HG03457 (cell line): ENCODE results near the gene PMM1.
"Not testable (repeated sequence)": the region's sequence is repeated elsewhere in the genome, so short reads cannot be mapped to it uniquely, and the experiment has no call there.

Source experiments
- ATAC-seq: cut with Tn5 transposase; IDR thresholded peaks from one replicate; pipeline ENCODE4 v1.9.1; 2021; ENCODE audit warnings: moderate number of reproducible peaks; ENCODE audit not compliant: unreplicated experiment

Gene PMM1

DNA sequence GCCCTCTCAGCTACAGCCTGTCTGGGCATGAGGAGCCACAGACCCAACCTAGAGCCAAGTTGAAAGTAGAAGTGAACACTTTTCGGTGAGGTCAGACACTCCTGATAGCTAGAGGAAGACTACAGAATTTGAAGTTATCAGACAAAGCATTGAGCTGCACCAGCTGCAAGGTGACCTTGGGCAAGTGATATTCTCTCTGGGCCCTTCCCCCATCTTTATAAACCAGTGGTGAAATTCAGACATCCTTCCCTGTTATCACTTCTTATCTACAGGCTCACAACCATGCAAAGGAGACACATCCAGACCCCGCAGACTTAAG is 8.0 kb upstream of the PMM1 start:
- no peak for ATAC-seq

DNA sequence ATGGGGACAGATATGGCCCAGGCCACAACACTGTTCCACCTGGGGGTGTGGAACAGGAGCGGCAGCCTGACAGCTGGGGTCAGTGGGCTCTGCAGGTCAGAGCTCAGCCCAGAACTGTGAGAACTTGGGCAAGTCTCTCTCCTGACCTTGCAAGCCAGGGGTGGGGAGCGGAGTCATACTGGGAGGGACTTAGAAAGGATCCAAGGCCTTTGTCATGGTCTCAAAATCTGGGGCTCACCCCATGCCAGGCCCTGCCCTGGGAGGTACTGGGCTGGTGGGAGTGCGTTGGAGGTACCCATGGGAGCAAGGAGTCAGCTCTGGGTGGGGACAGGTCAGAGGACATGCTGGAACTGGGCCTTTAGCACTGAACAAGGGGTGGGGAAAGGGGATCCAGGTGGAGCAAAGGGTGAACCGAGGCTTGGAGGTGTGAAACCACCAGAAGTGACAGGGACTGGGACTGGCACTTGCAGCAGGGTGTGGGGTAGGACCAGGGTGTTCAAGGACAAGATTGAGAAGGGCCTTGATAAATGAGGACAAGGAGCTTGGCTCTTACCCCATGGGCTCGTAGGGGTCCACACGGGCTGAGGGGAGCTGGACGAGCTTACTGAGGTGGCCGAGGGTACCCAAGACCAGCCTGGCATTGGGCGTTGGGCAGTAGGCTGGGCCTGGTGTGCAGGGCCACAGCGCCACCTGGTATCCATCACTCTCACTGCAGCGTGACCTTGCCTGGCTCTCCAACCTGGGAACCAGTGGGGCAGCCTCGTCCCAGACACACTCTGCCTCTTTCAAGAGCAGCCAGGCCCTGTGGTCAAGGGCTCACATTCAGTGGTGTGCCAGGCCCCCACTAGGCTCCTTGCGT is 7.4 kb upstream of the PMM1 start:
- no peak for ATAC-seq

DNA sequence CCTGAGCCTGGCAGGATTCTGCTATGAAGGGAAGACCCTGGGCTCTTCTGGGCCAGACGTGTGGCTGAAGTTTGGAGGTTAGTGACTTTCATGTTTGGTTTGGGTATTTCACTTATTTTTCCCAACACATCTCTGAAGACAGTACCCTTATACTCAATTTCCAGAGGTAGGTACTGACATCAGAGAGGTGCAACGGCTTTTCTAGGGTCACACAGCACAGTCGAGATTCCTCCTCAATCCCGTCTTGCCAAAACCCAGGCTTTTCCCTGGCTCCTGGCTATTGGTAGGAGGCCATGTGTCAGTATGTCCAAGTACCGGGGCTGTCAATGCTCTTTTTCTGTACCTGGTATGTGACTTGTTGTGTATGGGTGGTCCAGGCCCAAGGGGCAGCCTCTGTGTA is 6.1 kb upstream of the PMM1 start:
- ATAC-seq: no peak

DNA sequence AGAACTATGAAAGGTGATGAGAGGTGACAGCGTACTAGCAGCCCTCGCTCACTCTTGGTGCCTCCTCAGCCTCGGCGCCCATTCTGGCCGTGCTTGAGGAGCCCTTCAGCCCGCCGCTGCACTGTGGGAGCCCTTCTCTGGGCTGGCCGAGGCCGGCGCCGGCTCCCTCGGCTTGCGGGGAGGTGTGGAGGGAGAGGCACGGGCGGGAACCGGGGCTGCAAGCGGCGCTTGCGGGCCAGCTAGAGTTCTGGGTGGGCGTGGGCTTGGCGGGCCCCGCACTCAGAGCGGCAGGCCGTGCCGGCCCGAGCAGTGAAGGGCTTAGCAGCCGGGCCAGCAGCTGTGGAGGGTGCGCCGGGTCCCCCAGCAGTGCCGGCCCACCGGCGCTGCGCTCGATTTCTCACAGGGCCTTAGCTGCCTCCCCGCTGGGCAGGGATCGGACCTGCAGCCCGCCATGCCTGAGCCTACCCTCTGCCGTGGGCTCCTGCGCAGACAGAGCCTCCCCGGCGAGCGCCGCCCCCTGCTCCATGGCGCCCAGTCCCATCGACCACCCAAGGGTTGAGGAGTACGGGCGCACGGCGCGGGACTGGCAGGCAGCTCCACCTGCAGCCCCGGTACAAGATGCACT is 3.8 kb upstream of the PMM1 start:
- not testable (repeated sequence) for ATAC-seq

DNA sequence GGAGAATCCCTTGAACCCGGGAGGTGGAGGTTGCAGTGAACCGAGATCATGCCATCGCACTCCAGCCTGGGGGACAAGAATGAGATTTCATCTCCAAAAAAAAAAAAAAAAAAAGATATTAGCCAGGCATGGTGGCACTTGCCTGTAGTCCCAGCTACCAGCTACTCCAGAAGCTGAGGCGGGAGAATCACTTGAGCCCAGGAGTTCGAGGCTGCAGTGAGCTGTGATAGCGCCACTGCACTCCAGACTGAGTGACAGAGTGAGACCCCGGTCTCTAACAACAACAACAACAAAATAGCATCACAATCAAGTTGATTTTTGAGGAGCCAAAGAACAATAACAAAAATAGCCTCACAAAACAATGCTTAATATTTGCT is 2.3 kb downstream of the PMM1 start:
- no peak for ATAC-seq

DNA sequence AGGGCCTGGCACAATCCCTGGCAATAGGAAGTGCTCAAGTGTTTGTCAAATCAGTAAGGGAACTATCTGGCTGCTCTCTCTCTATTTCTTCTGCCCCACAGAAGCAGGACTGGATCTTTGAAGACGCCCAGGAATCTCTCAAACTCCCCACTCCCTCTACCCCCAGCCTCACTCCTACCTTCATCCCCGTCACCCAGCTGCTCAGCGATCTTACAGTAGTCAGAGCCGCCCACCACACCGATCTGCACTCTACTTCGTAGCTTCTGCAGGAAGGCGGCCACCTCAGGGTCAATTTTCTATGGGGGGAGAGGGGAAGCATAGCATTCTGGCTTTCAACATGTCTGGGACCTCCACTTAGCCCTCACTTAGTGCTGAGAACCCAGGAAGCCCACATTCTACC is 3.7 kb downstream of the PMM1 start:
- no peak for ATAC-seq

DNA sequence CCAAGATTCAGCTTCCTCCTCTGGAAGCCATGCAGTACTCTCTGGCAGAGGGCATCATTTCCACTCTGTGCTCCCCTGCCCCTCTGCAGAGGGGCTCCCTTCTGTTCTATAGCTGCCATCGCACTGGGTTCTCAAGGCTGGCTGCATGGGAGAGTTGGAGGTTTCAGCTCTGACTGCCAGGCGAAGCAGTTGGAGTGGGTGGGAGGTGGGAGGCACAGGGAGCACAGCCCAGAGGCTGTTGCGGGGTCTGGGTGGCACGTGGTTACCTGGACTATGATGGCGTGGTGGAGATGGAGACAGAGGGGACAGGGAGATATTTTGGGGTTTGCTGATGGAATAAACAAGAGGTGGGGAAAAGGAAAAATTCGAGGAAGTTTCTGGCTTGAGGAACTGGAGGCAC is 4.8 kb downstream of the PMM1 start:
- ATAC-seq: no peak

DNA sequence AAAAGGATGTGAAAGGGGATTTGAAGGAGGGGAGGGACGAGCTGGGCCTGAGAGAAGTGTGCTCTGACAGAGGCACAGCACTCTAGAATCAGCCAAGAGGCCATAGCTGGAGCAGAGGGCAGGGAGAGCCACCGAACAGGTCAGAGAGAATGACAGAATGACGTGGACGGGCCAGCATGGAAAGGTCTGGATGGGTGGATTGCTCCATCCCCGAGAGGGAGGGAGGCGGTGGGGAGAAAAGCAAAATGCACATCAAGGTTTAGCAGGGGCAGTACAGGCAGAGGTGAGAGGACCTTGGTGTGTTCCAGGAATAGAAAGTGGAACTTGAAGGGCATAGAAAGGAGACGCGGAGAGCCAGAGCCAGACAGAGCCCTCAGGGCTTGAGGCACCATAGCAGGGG is 6.9 kb downstream of the PMM1 start:
- no peak for ATAC-seq

DNA sequence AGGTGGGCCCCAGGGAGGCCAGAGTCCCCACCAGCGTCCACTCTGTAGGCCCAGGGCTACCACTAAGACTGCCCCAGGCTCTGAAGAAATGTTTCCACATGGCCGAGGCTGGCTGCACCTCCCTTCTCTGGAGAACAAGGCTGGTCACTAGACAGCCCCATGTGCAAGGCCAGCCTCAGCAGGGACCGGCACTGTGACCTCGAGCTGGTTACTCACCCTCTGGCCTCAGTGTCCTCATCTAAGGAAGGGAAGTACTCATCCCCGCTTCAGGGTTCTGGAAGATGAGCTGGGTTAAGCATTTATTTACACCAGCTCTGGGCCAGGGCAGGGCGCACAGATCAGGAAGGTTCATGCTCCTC is 9.7 kb downstream of the PMM1 start:
- no peak for ATAC-seq

DNA sequence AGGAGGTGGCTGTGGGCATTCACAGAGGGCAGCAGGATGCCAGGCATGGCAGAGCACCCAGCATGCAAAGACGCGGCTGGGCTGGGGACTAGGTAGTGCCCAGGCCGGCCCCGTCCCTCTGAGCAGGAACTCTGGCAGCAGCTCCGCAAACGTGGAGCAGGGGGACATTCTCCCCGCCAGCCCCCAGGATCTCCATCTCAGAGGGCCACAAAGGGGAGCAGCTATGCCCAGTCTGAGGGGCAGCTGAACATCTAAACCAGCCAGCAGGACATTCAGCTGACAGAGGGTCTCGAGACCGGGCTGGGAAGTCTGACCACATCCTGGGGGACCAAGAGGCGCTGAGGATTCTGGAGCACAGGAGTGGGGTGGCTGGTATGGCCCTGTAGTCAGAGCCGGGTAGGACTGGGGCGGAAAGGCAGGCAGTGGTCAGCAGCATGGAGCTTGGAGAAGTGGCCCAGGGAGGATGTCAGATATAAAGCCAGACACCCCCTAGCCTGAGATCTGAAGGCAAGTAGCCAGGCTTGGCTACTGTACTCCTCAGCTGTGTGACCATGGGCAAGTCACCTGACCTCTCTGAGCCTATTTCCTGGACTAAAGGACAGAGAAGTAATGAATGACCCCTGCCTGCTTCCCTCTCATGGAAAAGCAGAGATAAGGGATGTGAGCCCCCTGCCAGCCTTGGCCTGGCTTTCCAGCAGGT is 10.2 kb downstream of the PMM1 start:
- no peak for ATAC-seq

DNA sequence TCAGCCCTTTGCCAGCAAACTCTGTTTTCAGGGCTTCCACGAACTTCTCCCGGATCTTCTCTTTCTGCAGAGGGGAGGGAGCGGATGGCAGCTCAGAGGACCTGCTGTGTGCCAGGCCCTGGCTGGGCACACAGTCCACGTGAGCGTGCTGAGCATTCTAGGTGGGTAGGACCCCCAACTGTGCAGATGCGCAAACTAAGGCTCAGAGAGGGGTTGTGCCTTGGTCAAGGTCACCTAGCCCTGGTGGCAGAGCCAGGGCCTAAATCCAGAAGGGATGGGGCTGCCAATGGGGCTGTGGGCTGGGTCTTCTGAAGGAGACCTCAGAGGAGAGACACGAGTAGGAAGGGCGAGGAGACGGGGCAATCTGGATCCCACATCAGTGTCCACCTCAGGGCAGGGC is 10.8 kb downstream of the PMM1 start:
- no peak for ATAC-seq

DNA sequence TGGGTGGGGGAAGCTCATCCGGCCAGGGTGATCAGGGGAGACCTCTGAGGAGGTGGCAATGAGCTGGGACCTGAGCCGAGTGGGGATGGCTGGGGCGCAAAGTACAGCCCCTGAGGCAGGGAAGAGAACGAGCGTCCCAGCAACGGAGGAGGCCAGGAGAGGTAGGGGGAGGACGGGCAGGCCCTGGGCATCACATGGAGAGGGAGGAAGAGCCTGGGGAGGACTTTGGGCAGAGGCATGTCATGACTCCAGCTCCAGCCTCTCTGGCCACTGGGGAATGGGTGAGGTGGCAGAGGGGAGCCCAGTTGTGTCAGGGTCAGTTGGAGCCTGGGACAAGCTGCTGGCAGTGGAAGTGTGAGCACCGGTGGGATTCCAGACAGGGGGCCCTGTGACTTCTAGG is 11.5 kb downstream of the PMM1 start:
- no peak for ATAC-seq

DNA sequence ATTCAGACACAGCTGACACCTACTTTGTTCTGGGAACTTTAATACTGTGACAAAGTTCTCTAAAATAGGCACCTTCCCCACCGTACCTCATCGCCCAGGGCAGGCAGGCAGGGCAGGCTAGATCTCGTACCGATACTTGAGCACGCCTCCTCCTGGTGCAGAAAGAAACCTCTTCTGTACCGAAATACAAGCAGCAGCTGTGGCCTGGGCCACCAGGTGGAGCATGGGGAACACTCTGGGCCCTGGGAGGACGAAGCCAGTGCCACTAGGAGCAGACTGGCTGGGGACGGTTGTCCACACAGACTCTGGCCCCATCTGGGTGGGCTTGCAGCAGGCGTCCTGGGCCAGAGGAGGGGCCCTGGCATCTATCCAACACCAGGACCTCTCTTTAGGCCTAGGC is 12.8 kb downstream of the PMM1 start:
- ATAC-seq: no peak

DNA sequence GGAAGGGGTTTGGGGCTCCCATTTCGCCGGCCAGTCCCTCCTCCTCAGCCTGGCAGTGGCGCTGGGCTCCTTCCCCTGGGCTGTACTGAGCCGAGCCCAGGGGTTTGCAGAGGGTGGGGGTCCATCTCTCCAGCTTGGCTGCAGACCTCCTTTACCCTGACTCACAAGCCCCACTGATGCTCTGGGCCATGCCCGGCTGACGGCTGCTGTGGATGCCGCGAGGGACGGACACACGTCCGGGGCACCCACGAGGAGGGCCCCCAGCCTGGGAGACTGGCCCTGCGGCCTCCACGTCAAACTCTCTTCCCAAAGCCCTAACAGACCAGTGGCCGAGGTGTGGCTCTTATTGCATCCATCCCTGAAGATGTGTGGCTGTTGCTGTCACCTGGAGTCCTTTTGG is 14.1 kb downstream of the PMM1 start:
- ATAC-seq: no peak

DNA sequence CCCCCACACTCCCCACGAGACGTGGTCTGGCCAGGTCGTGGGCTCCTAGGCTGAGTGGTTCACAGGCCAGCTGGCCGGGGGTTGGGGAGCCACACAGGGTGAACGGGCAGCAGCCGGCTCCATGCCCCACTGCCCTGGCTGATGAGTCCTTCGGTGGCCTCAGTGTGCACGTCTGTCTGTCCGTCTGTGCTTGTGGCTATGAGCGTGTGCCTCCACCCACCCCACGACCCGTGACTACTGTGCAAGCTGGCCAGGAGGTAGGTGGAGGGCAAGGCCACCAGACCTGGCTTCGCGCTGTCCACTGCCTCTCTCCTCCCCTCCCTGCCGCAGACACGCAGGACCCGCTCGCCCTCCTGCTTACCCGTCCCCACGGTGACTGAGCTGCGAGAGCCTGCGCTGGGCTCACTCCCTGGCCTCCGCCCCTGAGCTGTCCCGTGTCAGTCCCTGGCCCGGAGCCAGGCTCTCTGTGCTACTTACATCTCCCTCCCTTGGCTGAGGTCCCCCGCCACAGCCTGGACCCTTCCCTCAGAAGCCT is 14.7 kb downstream of the PMM1 start:
- no peak for ATAC-seq

DNA sequence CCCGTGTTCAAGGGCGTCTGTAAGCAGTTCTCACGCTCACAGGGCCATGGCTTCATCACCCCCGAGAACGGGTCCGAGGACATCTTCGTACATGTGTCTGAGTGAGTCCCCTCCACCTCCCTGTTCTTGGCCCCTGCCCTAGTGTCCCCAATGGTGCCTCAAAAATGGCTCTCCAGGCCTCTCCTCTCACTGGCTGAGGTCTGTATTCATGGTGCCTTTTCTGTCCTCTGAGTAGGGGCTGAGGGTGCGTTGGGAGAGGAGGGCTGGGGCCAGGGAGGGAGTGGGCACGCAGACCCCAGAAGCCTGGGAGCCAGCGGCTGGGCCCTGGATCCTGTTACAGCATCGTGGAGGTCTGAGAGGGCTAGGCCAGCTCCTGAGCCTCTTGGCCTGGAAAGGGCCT is 16.0 kb downstream of the PMM1 start:
- ATAC-seq: no peak

DNA sequence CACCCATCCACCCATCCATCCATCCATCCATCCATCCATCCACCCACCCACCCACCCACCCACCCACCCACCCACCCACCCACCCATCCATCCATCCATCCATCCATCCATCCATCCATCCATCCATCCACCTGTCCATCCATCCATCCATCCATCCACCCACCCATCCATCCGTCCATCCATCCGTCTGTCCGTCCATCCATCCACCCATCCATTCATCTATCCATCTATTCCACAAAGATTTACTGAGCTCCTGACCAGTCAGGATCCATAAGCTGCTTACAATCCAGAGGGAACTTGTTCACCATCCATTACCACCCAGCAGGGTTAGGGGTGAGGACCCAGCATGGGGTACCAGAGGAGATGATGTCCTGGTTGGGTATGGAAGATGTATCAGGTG is 17.3 kb downstream of the PMM1 start:
- ATAC-seq: not testable (repeated sequence)

DNA sequence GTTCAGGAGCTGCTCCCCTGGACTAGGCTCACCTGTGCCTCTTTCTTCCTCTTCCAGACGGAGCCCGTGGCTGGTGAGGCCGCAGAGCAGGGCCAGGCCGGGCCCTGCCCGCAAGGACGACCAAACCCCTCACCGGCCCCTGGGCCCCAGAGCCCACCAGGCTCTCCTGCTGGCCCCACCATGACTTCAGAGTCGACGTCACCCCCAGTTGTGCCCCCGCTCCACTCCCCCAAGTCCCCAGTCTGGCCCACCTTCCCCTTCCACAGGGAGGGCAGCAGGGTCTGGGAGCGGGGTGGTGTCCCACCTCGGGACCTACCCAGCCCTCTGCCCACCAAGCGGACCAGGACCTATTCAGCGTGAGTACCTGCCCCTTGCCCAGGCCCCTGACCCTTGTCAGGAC is 17.9 kb downstream of the PMM1 start:
- no peak for ATAC-seq

DNA sequence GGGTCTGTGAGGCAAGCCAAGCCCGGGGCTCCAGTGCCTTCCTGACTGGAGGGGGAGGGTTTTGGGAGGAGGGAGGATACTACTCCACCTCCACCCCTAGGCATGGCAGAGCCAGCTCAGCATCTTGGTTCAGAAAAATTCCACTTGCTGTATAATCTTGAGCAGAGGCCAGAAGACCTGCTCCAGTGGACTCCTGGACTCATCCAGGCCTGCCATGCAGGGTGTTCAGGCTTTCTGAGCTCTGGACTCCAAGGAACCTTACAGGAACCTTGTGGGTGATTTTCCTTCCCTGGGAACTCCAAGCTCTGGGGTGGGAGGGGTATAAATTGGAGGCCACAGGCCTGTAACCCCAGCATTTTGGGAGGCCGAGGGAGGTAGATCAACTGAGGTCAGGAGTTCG is 19.4 kb downstream of the PMM1 start:
- ATAC-seq: no peak

DNA sequence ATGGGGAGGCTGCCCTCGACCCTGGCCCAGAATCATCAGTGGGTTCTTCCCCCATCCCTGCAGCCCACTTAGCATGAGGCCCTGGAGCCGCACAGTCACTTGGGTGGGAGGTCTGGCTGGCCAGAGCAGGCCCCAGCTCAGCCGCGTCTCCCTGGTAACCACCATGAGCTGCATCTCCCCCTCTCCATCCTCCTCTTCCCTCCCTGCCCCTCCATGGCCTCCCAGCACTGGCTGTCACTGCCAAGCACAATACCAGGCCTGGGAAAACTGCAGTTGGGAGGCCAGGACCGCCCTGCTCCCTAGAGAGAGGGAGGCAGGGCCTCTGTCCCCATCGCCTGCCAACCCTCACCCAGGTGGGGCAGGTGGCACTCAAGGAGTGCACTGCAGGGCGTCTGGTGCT is 20.8 kb downstream of the PMM1 start:
- no peak for ATAC-seq

DNA sequence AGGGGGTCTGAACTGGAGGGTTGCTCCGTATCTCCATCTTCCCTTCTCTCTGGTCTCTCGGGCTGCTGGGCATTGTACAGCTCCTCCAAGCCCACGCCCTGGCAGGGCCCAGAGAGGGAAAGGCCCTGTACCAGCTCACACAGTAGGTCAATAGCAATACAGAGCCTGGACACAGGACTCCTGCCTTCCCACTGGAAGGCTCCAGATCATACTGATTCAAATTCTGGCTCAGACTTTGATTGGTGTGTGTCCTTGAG is 22.2 kb downstream of the PMM1 start:
- ATAC-seq: no peak

DNA sequence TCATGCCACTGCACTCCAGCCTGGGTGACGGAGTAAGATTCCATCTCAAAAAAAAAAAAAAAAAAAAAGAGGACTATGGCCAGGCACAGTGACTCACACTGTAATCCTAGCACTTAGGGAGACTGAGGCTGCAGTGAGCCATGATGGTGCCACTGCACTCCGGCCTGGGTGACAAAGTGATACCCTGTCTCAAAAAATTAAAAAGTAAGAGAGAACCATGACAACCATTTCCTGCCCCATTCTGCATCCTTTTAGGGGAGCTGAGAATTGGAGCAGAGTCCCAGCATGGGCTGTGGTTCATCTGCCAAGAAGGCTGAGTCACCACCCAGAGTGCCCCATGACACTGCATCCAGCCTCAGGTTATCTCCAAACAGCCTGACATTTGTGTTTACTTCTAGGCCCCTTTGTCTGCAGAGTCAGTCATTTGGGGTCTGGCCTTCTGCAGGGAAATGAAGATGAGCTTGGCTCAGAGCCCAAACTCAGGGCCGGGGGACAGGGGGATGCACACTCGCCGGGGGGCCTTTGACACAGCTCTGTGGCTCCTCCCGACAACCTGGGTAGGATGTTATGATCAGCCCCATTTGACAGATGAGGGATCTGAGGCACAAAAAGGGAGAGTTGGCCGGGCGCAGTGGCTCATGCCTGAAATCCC is 24.1 kb downstream of the PMM1 start:
- ATAC-seq: no peak
